Esophagus muscularis mucosa (tissue), 4 donors: ENCODE data around the gene PRKN.

Experiments
- CTCF ChIP-seq, 3 experiments: fragments of 200-600 bp in 2 of 3; fragments of 450-650 bp in 1 of 3; sonication (generic) in 2 of 3; IDR thresholded peaks; one replicate each; pipeline ENCODE4 v1.5.1; 2017 to 2019; ENCODE audit warnings: antibody characterized with exemption in 3 of 3, mild to moderate bottlenecking in 2 of 3, moderate library complexity in 1 of 3
- EP300 ChIP-seq: sonication (generic); formaldehyde crosslinking; IDR thresholded peaks from one replicate; pipeline ENCODE4 v1.6.1; 2017; ENCODE audit warnings: antibody characterized with exemption
- POLR2A ChIP-seq: fragments of 450-650 bp; IDR thresholded peaks from one replicate; pipeline ENCODE4 v1.6.1; 2017; ENCODE audit warnings: antibody characterized with exemption, moderate library complexity, mild to moderate bottlenecking, low read depth
- POLR2AphosphoS5 ChIP-seq, 2 donors: sonication (generic); formaldehyde crosslinking; IDR thresholded peaks; one replicate each; pipeline ENCODE4 v1.6.1; 2017; ENCODE audit warnings: antibody characterized with exemption in 2 of 2

GRCh38 chr6:161435748-161436070 is 1291.9 kb downstream of the PRKN start:
- TF ChIP-seq CTCF (IDR thresholded peaks at IDR 0.05) (no peak), EP300 (no peak), POLR2A (no peak), POLR2AphosphoS5 (IDR thresholded peaks at IDR 0.05) (no peak)
